IPS-15b (cell line): ENCODE data around the gene DGKD.
"Not testable (repeated sequence)": the region's sequence is repeated elsewhere in the genome, so short reads cannot be mapped to it uniquely, and the experiment has no call there.

ENCODE experiments used
- H3K27me3 ChIP-seq: one replicate; pipeline ENCODE4 v1.6.1; 2013; ENCODE audit warnings: low read length; ENCODE audit not compliant: control insufficient read depth, insufficient read depth
- H3K36me3 ChIP-seq: one replicate; pipeline ENCODE4 v1.6.1; 2013; ENCODE audit warnings: low read length; ENCODE audit not compliant: control insufficient read depth, insufficient read depth
- H3K4me1 ChIP-seq: one replicate; pipeline ENCODE4 v1.6.1; 2013; ENCODE audit warnings: mild to moderate bottlenecking, low read length; ENCODE audit not compliant: control insufficient read depth, insufficient read depth
- H3K4me3 ChIP-seq: one replicate; pipeline ENCODE4 v1.5.1; 2013; ENCODE audit warnings: low read depth, low read length
- H3K9ac ChIP-seq: one replicate; pipeline ENCODE4 v1.6.1; 2013; ENCODE audit warnings: low read depth, mild to moderate bottlenecking, low read length
- H3K9me3 ChIP-seq: one replicate; pipeline ENCODE4 v1.6.1; 2013; ENCODE audit warnings: mild to moderate bottlenecking, low read length; ENCODE audit not compliant: control insufficient read depth, insufficient read depth

DGKD gene

DNA sequence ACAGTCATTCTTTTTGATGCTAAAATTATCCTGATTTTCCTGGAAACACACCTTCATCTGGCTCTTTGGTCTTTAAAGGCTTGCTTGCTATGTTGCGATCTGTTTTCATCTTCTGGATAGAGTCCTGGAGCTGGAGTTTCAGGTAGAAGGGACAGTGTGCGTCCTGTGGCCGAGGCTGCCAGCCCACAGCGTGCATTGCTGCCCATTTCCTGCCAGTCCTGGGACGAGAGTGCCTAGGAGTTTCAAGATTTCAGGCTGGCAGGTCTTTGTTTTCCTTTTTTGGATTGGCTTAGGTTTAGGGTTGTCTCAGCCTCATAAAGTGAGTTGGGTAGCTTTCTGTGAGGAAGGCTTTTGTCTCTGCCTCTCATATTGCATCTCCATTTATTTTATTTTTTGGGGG, 14.5 kb downstream of the DGKD start:
- H3K4me3 ChIP-seq, result no peak overlapping the region
- H3K9ac ChIP-seq, result no peak overlapping the region
- H3K27me3 ChIP-seq, result no peaks in the 10 kb centered on the region
- no peaks in the 10 kb centered on the region for H3K4me1 ChIP-seq
- H3K9me3 ChIP-seq, result no peaks in the 10 kb centered on the region
- no peaks in the 10 kb centered on the region for H3K36me3 ChIP-seq

- no peak overlapping the region for H3K4me3 ChIP-seq
- H3K9ac ChIP-seq, result no peak overlapping the region
- H3K4me1 ChIP-seq, result no peaks in the 10 kb centered on the region
- no peaks in the 10 kb centered on the region for H3K27me3 ChIP-seq
- no peaks in the 10 kb centered on the region for H3K9me3 ChIP-seq
- no peaks in the 10 kb centered on the region for H3K36me3 ChIP-seq
These were observed 15.2 kb downstream of the DGKD start for GRCh38 chr2:233369462-233369861.

DNA sequence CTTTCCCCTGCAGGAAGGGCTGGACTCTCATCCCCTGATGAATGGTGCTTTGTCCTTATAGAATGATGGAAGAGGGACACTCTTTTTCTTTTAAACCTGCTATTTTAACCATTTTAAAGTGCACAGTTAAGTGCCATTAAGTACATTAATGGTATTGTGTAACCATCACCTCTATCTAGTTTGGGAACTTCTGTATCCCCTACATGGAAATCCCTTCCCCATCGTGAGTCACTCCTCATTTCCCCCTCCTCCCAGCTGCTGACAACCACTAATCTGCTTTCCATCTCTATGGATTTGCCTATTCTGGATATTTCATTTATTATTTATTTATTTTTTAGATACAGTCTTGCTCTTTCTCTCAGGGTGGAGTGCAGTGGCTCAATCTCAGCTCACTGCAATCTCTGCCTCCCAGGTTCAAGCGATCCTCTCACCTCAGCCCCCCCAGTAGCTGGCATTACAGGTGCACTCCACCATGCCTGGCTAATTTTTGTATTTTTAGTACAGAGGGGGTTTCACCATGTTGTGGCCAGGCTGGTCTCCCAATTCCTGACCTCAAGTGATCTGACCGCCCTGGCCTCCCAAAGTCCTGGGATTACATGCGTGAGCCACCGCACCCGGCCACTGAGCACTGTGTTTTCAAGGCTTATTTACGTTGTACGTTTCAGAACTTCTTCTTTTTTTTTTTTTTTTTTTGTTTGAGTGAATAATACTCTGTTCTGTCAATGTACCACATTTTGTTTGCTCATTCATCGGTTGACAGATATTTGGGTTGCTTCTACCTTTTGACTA, 15.8 kb downstream of the DGKD start:
- Histone ChIP-seq H3K4me1 (no peaks in the 10 kb centered on the region), H3K9me3 (no peaks in the 10 kb centered on the region), H3K27me3 (no peaks in the 10 kb centered on the region), H3K4me3 (no peak overlapping the region), H3K36me3 (no peaks in the 10 kb centered on the region), H3K9ac (no peak overlapping the region)

GRCh38 chr2:233371641-233372040, 17.3 kb downstream of the DGKD start:
- Histone ChIP-seq H3K4me3 (no peak overlapping the region), H3K9me3 (no peaks in the 10 kb centered on the region), H3K27me3 (no peaks in the 10 kb centered on the region), H3K9ac (no peak overlapping the region), H3K36me3 (no peaks in the 10 kb centered on the region), H3K4me1 (no peaks in the 10 kb centered on the region)

DNA sequence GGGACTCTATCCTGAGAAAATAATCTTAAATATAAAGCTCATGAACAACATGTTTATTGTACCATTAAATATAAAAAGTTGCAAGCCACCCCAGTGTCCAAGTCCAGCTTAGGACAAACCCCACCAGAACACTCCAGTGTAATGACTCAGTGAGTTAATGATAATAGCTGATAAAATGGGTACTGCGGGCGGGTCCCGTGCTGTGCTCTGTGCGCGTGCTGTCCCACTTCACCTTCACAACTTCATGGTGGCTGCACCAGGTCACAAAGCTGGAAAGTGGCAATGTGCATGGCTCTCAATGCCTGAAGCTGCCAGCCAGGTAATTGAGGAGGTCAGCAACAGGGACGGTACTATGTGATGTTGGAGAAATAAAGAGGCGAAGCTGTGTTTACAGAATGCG, 18.6 kb downstream of the DGKD start:
- Histone ChIP-seq H3K4me3 (no peak overlapping the region), H3K27me3 (no peaks in the 10 kb centered on the region), H3K9ac (no peak overlapping the region), H3K9me3 (no peaks in the 10 kb centered on the region), H3K4me1 (no peaks in the 10 kb centered on the region), H3K36me3 (no peaks in the 10 kb centered on the region)

DNA sequence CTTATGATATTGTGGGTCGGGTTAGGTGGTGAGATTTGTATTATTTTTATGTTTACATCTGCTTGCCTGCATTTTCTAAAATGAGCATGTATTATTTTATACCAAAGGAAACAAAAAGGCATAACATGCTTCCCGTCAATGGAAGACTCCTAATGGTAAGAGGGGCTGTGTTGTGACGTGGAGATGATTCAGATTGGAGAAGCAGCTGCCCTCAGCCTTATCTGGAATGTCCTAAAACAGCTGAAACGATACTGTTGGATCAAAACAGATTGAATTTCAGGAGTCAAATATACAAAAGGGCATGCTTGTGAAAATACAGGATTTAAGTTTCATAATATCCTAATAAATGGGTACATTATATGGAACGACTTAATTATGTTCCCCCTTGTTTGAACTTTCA, 19.0 kb downstream of the DGKD start:
- Histone ChIP-seq H3K27me3 (no peaks in the 10 kb centered on the region), H3K4me3 (no peak overlapping the region), H3K9me3 (no peaks in the 10 kb centered on the region), H3K9ac (no peak overlapping the region), H3K4me1 (no peaks in the 10 kb centered on the region), H3K36me3 (no peaks in the 10 kb centered on the region)

- H3K9me3 ChIP-seq, H3K4me1 ChIP-seq, H3K27me3 ChIP-seq, H3K9ac ChIP-seq, H3K4me3 ChIP-seq, H3K36me3 ChIP-seq: not testable (repeated sequence)
These were observed 20.5 kb downstream of the DGKD start for GRCh38 chr2:233374776-233375175.

GRCh38 chr2:233375490-233376314, 21.4 kb downstream of the DGKD start:
- H3K4me3 ChIP-seq, result no peak overlapping the region
- peaks cover 2% of the 10 kb centered on the region for H3K36me3 ChIP-seq
- H3K9me3 ChIP-seq, result no peaks in the 10 kb centered on the region
- no peaks in the 10 kb centered on the region for H3K4me1 ChIP-seq
- H3K27me3 ChIP-seq, result no peaks in the 10 kb centered on the region
- H3K9ac ChIP-seq, result no peak overlapping the region

GRCh38 chr2:233379034-233379433, 24.7 kb downstream of the DGKD start:
- H3K4me1 ChIP-seq, result no peaks in the 10 kb centered on the region
- no peaks in the 10 kb centered on the region for H3K9me3 ChIP-seq
- no peak overlapping the region for H3K4me3 ChIP-seq
- no peaks in the 10 kb centered on the region for H3K27me3 ChIP-seq
- peaks cover 2% of the 10 kb centered on the region for H3K36me3 ChIP-seq
- no peak overlapping the region for H3K9ac ChIP-seq

- H3K4me1 ChIP-seq, result no peaks in the 10 kb centered on the region
- H3K4me3 ChIP-seq, result no peak overlapping the region
- no peaks in the 10 kb centered on the region for H3K27me3 ChIP-seq
- no peaks in the 10 kb centered on the region for H3K9me3 ChIP-seq
- H3K36me3 ChIP-seq, result peaks cover 2% of the 10 kb centered on the region
- H3K9ac ChIP-seq, result no peak overlapping the region
These were observed 25.1 kb downstream of the DGKD start for GRCh38 chr2:233379441-233379840.

GRCh38 chr2:233380132-233380895, 26.0 kb downstream of the DGKD start:
- H3K9ac ChIP-seq, result no peak overlapping the region

More at GRCh38 chr2:233380132-233380895, 26.0 kb downstream of the DGKD start:
- Histone ChIP-seq H3K36me3 (peaks cover 2% of the 10 kb centered on the region), H3K9me3 (no peaks in the 10 kb centered on the region), H3K27me3 (no peaks in the 10 kb centered on the region), H3K4me3 (no peak overlapping the region), H3K4me1 (no peaks in the 10 kb centered on the region)
